K562 (cell line): ENCODE results near the gene USB1. TPM values are rescaled to one million over a fixed set of nuclear protein-coding genes. Genes with fewer than 3 reads are reported as not detected.

Experiments
- ASH1L ChIP-seq: fragments of 450-650 bp; IDR thresholded peaks from 2 replicates; pipeline ENCODE4 v1.6.1; 2018; ENCODE audit warnings: borderline replicate concordance, mild to moderate bottlenecking, low read depth; ENCODE audit not compliant: partially characterized antibody
- EGR1 ChIP-seq: fragments of 450-650 bp; conservative IDR thresholded peaks from 2 replicates; pipeline ENCODE4 v1.6.1; 2017; ENCODE audit warnings: mild to moderate bottlenecking
- FOXK2 ChIP-seq, 2 experiments: fragments of 450-650 bp; IDR thresholded peaks in 1 of 2; conservative IDR thresholded peaks in 1 of 2; 2 replicates each; pipeline ENCODE4 v1.6.1; 2016; ENCODE audit warnings: low read depth in 2 of 2, mild to moderate bottlenecking in 1 of 2
- KDM5B ChIP-seq: fragments of 200-600 bp; sonication (generic); IDR thresholded peaks from 2 replicates; pipeline ENCODE4 v1.6.1; 2012; ENCODE audit warnings: low read depth, mild to moderate bottlenecking, moderate library complexity, low read length, control low read depth, inconsistent platforms; ENCODE audit not compliant: insufficient replicate concordance
- MTA3 ChIP-seq: fragments of 450-650 bp; formaldehyde crosslinking; IDR thresholded peaks from 2 replicates; pipeline ENCODE4 v1.6.1; 2017; ENCODE audit warnings: mild to moderate bottlenecking, borderline replicate concordance
- NR2C2 ChIP-seq, 2 experiments: fragments of 200-800 bp in 1 of 2; sonication (Bioruptor generic) in 1 of 2; sonication (generic) in 1 of 2; formaldehyde crosslinking in 1 of 2; IDR thresholded peaks; 2 replicates each; pipeline versions ENCODE4 v1.6.1 to v1.8.0; 2016 to 2022; ENCODE audit warnings: mild to moderate bottlenecking in 1 of 2, missing compliant biosample characterization in 1 of 2, missing genetic modification characterization in 1 of 2, missing genetic modification reagents in 1 of 2
- NRF1 ChIP-seq, 2 experiments: fragments of 450-650 bp; IDR thresholded peaks in 1 of 2; conservative IDR thresholded peaks in 1 of 2; 2 replicates each; pipeline ENCODE4 v1.6.1; 2014; ENCODE audit warnings: mild to moderate bottlenecking in 2 of 2
- PHF8 ChIP-seq: fragments of 200-600 bp; sonication (generic); IDR thresholded peaks from 2 replicates; pipeline ENCODE4 v1.6.1; 2012; ENCODE audit warnings: mixed run types, mild to moderate bottlenecking, inconsistent platforms, low read length, moderate library complexity, borderline replicate concordance
- POLR2G ChIP-seq: fragments of 200-400 bp; formaldehyde crosslinking; IDR thresholded peaks from 2 replicates; pipeline ENCODE4 v1.6.1; 2017; ENCODE audit warnings: low read depth, mild to moderate bottlenecking, antibody characterized with exemption, low read length, moderate library complexity
- RAD51 ChIP-seq: fragments of 450-650 bp; IDR thresholded peaks from 2 replicates; pipeline ENCODE4 v1.7.1; 2016; ENCODE audit warnings: low read depth, mild to moderate bottlenecking, borderline replicate concordance
- RBM17 ChIP-seq: fragments of 200-400 bp; formaldehyde crosslinking; IDR thresholded peaks from 2 replicates; pipeline ENCODE4 v1.6.1; 2017; ENCODE audit warnings: low read depth, mild to moderate bottlenecking, low read length, borderline replicate concordance
- RBM34 ChIP-seq: fragments of 200-400 bp; formaldehyde crosslinking; IDR thresholded peaks from 2 replicates; pipeline ENCODE4 v1.6.1; 2018; ENCODE audit warnings: low read length, borderline replicate concordance; ENCODE audit not compliant: insufficient read depth
- SMC3 ChIP-seq: conservative IDR thresholded peaks from 2 replicates; pipeline ENCODE4 v1.6.1; 2011; ENCODE audit warnings: low read depth, low read length, improper control_type of control experiment; ENCODE audit not compliant: insufficient read depth
- SNRNP70 ChIP-seq: fragments of 200-400 bp; formaldehyde crosslinking; optimal IDR thresholded peaks from 2 replicates; pipeline ENCODE3; 2017; ENCODE audit warnings: low read depth, low read length
- ZEB2 ChIP-seq: fragments of 450-650 bp; IDR thresholded peaks from 2 replicates; pipeline ENCODE4 v1.6.1; 2016
- ZFX ChIP-seq: sonication (generic); formaldehyde crosslinking; IDR thresholded peaks from 2 replicates; pipeline ENCODE4 v1.8.0; 2022; ENCODE audit warnings: mild to moderate bottlenecking, missing genetic modification reagents, moderate library complexity
- ZNF76 ChIP-seq: fragments of 250-450 bp; sonication (Bioruptor Pico); IDR thresholded peaks from 2 replicates; pipeline ENCODE4 v1.4.0; 2020; ENCODE audit warnings: mild to moderate bottlenecking, moderate library complexity, borderline replicate concordance
- polyA plus RNA-seq, 8 experiments: library from polyadenylated mRNA; depleted of rRNA in 4 of 8; stranded (reverse) in 5 of 8; unstranded in 3 of 8; fragments of >200 nt; fragmentation: Nextera tagmentation in 2 of 8; fragmentation: Illumina TruSeq in 1 of 8; extraction: Ambion mirVana in 2 of 8; extraction: Trizol in 1 of 8; gene quantifications; 2 replicates each; pipeline versions ENCODE4 v1.2.1 to v1.2.3, GENCODE V29; 2011 to 2014; ENCODE audit warnings: inconsistent platforms in 1 of 8, missing spikeins in 1 of 8
- total RNA-seq, 7 experiments: library from RNA; depleted of rRNA in 6 of 7; stranded (reverse); fragments of >200 nt in 6 of 7; fragmentation: Illumina TruSeq in 2 of 7; extraction: Trizol in 2 of 7; gene quantifications; 2 replicates each; pipeline versions ENCODE4 v1.2.1 to v1.2.3, GENCODE V29; 2011 to 2021; ENCODE audit warnings: low replicate concordance in 1 of 7
- TF ChIP-seq, protein P1 (sequence below): fragments of 250-450 bp; sonication (Bioruptor Pico); IDR thresholded peaks from 2 replicates; pipeline ENCODE4 v1.4.0; 2020
- TF ChIP-seq, protein P2 (sequence below): fragments of 200-800 bp; sonication (Bioruptor generic); IDR thresholded peaks from 2 replicates; pipeline ENCODE4 v1.6.1; 2017; ENCODE audit warnings: missing genetic modification characterization, missing compliant biosample characterization
- TF ChIP-seq, protein P3 (sequence below): IDR thresholded peaks from 3 replicates; pipeline ENCODE4 v1.6.1; 2011; ENCODE audit warnings: borderline replicate concordance, mild to moderate bottlenecking, moderate library complexity; ENCODE audit not compliant: insufficient read length; ENCODE audit errors: extremely low read depth

The USB1 gene
- total and polyA plus RNA-seq, 9 of the 15 experiments (the other 6 are each of a cell fraction or from before 2014, with no cell fraction given) = 11.6 to 73.6 (median 19.4) TPM

DNA sequence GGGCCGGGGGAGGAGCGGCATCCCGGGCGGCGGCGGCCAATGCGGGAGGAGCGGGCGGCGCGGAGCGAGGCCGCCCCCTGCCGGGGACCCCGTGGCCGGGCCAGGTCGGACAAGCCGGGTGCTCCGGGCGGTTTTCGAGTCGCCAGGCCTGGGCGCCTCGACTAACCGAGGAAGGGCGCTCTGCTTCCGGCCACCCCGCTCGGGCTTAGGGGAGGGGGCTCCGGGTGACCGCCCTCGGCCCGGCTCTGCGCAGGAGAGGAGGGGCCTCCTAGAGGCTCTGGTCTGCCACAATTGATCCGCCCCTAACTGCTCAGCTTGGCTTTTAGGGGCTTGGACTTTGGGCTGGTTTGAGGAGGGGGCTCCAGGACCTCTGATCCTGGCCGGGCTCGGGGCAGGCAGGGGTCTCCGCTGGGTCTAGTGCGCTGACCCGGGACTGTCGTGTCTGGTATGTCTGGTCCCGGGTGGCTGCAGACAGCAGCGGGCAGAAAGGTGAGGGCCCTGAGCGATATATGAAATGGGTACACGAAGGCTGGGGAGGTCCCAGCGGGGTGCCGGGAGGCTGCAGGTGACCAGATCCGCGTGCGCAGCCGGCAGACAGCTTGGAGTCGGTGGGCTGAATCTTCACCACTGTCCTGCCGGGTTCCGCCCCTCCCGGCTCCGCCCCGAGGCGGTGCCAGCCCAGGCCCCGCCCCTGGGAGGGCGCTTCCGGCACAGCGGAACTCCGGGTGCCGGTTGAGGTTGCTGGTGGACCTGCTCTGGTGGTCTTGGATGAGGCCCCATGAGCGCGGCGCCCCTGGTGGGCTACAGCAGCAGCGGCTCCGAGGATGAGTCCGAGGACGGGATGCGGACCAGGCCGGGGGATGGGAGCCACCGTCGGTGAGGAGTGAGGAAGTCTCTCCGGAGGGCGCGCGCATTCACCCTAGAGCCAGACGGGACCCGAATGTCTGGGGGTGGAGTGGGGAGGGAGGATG lies at the start of gene USB1 (continued):
- TF ChIP-seq ZEB2 (peak; percentile 55; the same call in 1 of the 2 replicates), SNRNP70 (no peak), SMC3 (peak; percentile 65; the same call in 1 of the 2 replicates), FOXK2 (conservative IDR thresholded peaks at IDR 0.05 in 1 of 2, IDR thresholded peaks at IDR 0.05 in 1 of 2; ENCODE audit: low read depth in 2 of 2) (0 out of 4 replicates have a peak, but pooled peaks of 1 of the 2 experiments have one; percentile 14), RAD51 (peak; percentile 17; the same call in 1 of the 2 replicates), POLR2G (peak; percentile 85), ASH1L (no peak), RBM34 (no peak), KDM5B (peak; percentile 67), PHF8 (peak; percentile 87; the same call in 1 of the 2 replicates), NRF1 (conservative IDR thresholded peaks at IDR 0.05 in 1 of 2, IDR thresholded peaks at IDR 0.05 in 1 of 2) (peak; percentile 89 to 91), NR2C2 (CRISPR knock-in tag; IDR thresholded peaks at IDR 0.05) (no peak), NR2C2 (tag; IDR thresholded peaks at IDR 0.05) (peak; percentile 95), ZNF76 (CRISPR knock-in tag) (peak; percentile 33; the same call in 1 of the 2 replicates), MTA3 (peak; percentile 60), ZFX (CRISPR knock-in tag) (0 out of 2 replicates have a peak, but pooled peaks have one; percentile 54), EGR1 (0 out of 2 replicates have a peak, but pooled peaks have one; percentile 12), RBM17 (no peak)
- TF ChIP-seq, protein P1, sequence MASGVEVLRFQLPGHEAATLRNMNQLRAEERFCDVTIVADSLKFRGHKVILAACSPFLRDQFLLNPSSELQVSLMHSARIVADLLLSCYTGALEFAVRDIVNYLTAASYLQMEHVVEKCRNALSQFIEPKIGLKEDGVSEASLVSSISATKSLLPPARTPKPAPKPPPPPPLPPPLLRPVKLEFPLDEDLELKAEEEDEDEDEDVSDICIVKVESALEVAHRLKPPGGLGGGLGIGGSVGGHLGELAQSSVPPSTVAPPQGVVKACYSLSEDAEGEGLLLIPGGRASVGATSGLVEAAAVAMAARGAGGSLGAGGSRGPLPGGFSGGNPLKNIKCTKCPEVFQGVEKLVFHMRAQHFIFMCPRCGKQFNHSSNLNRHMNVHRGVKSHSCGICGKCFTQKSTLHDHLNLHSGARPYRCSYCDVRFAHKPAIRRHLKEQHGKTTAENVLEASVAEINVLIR (CRISPR knock-in tag) = no peak
- TF ChIP-seq, protein P2, sequence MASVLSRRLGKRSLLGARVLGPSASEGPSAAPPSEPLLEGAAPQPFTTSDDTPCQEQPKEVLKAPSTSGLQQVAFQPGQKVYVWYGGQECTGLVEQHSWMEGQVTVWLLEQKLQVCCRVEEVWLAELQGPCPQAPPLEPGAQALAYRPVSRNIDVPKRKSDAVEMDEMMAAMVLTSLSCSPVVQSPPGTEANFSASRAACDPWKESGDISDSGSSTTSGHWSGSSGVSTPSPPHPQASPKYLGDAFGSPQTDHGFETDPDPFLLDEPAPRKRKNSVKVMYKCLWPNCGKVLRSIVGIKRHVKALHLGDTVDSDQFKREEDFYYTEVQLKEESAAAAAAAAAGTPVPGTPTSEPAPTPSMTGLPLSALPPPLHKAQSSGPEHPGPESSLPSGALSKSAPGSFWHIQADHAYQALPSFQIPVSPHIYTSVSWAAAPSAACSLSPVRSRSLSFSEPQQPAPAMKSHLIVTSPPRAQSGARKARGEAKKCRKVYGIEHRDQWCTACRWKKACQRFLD (CRISPR knock-in tag) = peak; percentile 88
- TF ChIP-seq, protein P3, sequence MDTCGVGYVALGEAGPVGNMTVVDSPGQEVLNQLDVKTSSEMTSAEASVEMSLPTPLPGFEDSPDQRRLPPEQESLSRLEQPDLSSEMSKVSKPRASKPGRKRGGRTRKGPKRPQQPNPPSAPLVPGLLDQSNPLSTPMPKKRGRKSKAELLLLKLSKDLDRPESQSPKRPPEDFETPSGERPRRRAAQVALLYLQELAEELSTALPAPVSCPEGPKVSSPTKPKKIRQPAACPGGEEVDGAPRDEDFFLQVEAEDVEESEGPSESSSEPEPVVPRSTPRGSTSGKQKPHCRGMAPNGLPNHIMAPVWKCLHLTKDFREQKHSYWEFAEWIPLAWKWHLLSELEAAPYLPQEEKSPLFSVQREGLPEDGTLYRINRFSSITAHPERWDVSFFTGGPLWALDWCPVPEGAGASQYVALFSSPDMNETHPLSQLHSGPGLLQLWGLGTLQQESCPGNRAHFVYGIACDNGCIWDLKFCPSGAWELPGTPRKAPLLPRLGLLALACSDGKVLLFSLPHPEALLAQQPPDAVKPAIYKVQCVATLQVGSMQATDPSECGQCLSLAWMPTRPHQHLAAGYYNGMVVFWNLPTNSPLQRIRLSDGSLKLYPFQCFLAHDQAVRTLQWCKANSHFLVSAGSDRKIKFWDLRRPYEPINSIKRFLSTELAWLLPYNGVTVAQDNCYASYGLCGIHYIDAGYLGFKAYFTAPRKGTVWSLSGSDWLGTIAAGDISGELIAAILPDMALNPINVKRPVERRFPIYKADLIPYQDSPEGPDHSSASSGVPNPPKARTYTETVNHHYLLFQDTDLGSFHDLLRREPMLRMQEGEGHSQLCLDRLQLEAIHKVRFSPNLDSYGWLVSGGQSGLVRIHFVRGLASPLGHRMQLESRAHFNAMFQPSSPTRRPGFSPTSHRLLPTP = no peak
